GM18867 (cell line): Measurements from ENCODE around the gene PCDH9.

ENCODE experiments used
- ATAC-seq: cut with Tn5 transposase; IDR thresholded peaks from one replicate; pipeline ENCODE4 v1.9.1; 2021; ENCODE audit warnings: mild to moderate bottlenecking, moderate library complexity; ENCODE audit not compliant: unreplicated experiment

Gene PCDH9

GRCh38 chr13:67229481-67230403 lies at the start of gene PCDH9:
Gene PCDH9, minus strand, starts transcription at chr13:67230336. Its CDS starts 1,896 bp downstream, at chr13:67228440.
- peak; percentile 10 for ATAC-seq

GRCh38 chr13:67278235-67278634 lies 48.1 kb upstream of the PCDH9 start:
- no peak for ATAC-seq

GRCh38 chr13:67277581-67277980 lies 47.4 kb upstream of the PCDH9 start:
- ATAC-seq, result no peak

- ATAC-seq, result no peak
Observed at GRCh38 chr13:67275351-67275960, 45.3 kb upstream of the PCDH9 start.

GRCh38 chr13:67273001-67273400 lies 42.9 kb upstream of the PCDH9 start:
- no peak for ATAC-seq

- no peak for ATAC-seq
Observed at GRCh38 chr13:67267136-67267535, 37.0 kb upstream of the PCDH9 start.

- ATAC-seq, result no peak
Observed at GRCh38 chr13:67259208-67259607, 29.1 kb upstream of the PCDH9 start.

- peak; percentile 52 for ATAC-seq
Observed at GRCh38 chr13:67258482-67258881, 28.3 kb upstream of the PCDH9 start.

GRCh38 chr13:67238861-67239260 lies 8.7 kb upstream of the PCDH9 start:
- ATAC-seq, result no peak

- peak; percentile 85 for ATAC-seq
Observed at GRCh38 chr13:67238277-67238859, 8.2 kb upstream of the PCDH9 start.

- no peak for ATAC-seq
Observed at GRCh38 chr13:67235265-67235664, 5.1 kb upstream of the PCDH9 start.

GRCh38 chr13:67232384-67232783 lies 2.2 kb upstream of the PCDH9 start:
- no peak for ATAC-seq

GRCh38 chr13:67231289-67232000 lies 1.3 kb upstream of the PCDH9 start:
- ATAC-seq, result no peak

- ATAC-seq, result peak; percentile 97
Observed at GRCh38 chr13:67230404-67231288, 510 bp upstream of the PCDH9 start.

GRCh38 chr13:67228916-67229315 lies 1.2 kb downstream of the PCDH9 start:
- ATAC-seq, result no peak

- ATAC-seq, result no peak
Observed at GRCh38 chr13:67228031-67228430, 2.1 kb downstream of the PCDH9 start.

- ATAC-seq, result no peak
Observed at GRCh38 chr13:67227131-67227983, 2.8 kb downstream of the PCDH9 start.

- no peak for ATAC-seq
Observed at GRCh38 chr13:67226696-67227095, 3.4 kb downstream of the PCDH9 start.
